ENCODE data around the gene ZBTB4.

The ZBTB4 gene

DNA sequence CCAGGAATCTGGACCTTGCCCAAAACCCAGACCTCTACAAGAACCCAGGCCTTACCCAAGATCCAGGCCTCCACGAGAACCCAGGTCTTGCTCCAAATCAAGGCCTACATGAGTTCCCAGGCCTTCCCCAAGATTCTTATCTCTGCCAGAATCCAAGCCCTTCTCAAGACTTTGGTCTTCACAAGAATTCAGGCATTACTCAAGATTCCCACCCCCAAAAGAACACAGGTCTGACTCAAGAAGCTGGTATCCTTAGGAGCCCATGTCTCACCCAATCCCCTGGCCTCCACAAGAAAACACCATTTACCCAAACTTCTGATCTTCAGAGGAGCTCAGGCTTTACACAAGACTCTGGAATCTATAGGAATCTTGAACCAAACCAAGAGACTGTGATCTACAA lies 48.2 kb downstream of the ZBTB4 start:
- H3K4me3 ChIP-seq (ENCODE audit: low read depth, low read length), result no peak overlapping the region
- TF ChIP-seq, protein P1, sequence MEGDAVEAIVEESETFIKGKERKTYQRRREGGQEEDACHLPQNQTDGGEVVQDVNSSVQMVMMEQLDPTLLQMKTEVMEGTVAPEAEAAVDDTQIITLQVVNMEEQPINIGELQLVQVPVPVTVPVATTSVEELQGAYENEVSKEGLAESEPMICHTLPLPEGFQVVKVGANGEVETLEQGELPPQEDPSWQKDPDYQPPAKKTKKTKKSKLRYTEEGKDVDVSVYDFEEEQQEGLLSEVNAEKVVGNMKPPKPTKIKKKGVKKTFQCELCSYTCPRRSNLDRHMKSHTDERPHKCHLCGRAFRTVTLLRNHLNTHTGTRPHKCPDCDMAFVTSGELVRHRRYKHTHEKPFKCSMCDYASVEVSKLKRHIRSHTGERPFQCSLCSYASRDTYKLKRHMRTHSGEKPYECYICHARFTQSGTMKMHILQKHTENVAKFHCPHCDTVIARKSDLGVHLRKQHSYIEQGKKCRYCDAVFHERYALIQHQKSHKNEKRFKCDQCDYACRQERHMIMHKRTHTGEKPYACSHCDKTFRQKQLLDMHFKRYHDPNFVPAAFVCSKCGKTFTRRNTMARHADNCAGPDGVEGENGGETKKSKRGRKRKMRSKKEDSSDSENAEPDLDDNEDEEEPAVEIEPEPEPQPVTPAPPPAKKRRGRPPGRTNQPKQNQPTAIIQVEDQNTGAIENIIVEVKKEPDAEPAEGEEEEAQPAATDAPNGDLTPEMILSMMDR (IDR thresholded peaks at IDR 0.05; ENCODE audit: borderline replicate concordance, insufficient read depth, low read depth, low read length), result no peak

DNA sequence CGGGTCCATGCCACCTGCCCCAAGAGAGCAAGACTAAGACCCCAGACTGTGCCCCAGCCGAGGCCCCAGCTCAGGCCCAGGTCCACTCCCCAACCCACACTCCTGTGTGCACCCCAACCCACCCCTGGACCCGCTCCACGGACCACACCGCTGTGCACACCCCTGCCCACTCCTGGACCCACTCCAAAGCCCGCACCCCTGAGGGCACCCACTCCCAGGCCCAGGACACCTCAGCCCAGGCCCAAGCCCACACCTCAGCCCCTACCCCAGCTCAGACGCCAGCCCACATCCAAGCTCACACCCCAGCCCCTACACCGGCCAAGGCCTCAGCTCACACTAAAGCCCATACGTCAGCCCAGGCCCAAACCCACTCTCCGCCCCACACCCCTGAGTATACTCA lies 49.7 kb downstream of the ZBTB4 start:
- TF ChIP-seq, protein P1 (IDR thresholded peaks at IDR 0.05; ENCODE audit: borderline replicate concordance, insufficient read depth, low read depth, low read length), result no peak
- no peak overlapping the region for H3K4me3 ChIP-seq (ENCODE audit: low read depth, low read length)

DNA sequence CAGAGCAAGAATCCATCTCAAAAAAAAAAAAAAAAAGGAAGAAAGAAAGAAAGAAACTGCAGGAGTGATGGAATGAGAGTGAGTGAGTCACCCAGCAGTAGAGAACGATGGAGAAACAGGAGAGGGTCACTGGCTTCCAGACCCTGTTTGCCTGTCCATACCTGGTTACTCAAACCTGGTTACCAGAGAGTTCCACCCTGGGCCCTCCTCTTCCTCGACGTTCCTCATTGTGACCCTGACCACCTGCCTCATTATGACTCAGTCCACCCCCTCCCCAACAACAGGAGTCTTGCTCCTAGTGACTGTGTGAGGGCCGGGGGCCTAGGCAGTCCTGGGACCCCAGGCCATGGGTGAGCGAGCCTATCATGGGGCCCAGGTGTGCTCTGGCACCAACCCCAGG lies 50.9 kb downstream of the ZBTB4 start, which contains the start of gene SPEM3:
TSS of gene SPEM3 (plus strand) at position 301 of the 400 bp plus-strand sequence. CDS start at position 347, 46 bp downstream.
- no peak within 1 kb of the TSS for H3K4me3 ChIP-seq (ENCODE audit: low read depth, low read length)
- TF ChIP-seq, protein P1 (IDR thresholded peaks at IDR 0.05; ENCODE audit: borderline replicate concordance, insufficient read depth, low read depth, low read length), result no peak

DNA sequence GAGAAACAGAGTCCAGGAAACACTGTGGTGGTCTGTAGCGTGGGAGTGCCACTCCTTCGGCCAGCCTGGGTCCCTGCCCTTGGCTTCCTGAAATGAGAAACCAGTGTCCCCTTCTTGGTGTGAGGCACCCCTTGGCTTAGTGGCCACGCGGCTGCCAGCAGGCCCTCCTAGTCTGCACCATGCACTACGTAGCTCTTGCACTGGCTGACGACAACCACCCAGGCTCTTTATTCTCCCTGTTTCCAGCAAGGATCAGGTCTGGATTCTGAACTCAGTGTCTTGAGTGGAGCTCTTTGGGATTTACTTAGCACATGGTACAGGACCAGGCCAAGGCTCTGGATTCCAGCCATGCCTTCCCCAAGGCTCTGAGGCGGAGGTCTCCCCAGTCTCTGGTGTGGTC lies 51.9 kb downstream of the ZBTB4 start:
- TF ChIP-seq, protein P1 (IDR thresholded peaks at IDR 0.05; ENCODE audit: borderline replicate concordance, insufficient read depth, low read depth, low read length), result no peak
- no peak overlapping the region for H3K4me3 ChIP-seq (ENCODE audit: low read depth, low read length)

DNA sequence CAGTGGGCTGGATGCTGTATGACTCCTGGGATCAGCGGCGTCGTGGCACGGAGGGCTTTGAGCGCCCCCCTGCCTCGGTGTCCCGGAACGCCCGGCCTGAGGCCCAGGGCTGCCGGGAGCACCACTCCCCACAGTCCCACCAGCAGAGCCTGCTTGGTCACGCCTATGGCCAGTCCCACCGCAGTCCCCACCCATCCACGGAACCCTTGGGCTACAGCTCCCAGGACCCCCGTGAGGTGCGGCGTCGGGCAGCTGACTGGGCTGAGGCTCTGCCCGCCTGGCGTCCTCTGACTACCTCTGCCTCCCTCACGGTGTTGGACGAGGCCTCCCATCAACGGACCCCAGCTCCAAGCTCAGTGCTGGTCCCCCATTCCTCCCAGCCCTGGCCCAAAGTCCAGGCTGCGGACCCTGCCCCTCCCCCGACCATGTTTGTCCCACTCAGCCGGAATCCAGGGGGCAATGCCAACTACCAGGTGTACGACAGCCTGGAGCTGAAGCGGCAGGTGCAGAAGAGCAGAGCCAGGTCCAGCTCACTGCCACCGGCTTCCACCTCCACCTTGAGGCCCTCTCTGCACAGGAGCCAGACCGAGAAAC lies 52.4 kb downstream of the ZBTB4 start:
- H3K4me3 ChIP-seq (ENCODE audit: low read depth, low read length), result no peak overlapping the region
- TF ChIP-seq, protein P1 (IDR thresholded peaks at IDR 0.05; ENCODE audit: borderline replicate concordance, insufficient read depth, low read depth, low read length), result no peak

DNA sequence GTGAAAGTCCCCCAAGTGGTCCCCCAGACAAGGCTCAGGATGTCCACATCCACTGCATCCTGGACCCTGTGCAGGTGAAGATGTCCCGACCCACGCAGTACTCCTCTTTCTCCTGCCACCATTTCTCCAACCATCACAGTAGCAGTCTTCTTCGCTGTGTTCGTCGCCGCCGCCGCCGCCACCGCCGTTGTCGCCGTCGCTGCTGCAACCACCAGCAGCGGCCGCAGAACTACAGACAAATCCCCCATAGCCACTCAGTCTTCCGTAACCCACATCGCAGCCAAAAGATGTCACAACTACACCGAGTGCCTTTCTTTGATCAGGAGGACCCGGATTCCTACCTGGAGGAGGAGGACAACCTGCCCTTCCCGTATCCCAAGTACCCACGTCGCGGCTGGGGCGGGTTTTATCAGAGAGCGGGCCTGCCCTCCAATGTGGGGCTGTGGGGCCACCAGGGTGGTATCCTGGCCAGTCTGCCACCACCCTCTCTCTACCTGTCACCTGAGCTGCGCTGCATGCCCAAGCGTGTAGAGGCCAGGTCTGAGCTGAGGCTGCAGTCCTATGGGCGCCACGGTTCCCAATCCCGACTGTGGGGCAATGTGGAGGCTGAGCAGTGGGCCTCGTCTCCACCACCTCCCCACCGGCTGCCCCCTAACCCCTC lies 53.1 kb downstream of the ZBTB4 start:
- TF ChIP-seq, protein P1 (IDR thresholded peaks at IDR 0.05; ENCODE audit: borderline replicate concordance, insufficient read depth, low read depth, low read length), result no peak
- no peak overlapping the region for H3K4me3 ChIP-seq (ENCODE audit: low read depth, low read length)

DNA sequence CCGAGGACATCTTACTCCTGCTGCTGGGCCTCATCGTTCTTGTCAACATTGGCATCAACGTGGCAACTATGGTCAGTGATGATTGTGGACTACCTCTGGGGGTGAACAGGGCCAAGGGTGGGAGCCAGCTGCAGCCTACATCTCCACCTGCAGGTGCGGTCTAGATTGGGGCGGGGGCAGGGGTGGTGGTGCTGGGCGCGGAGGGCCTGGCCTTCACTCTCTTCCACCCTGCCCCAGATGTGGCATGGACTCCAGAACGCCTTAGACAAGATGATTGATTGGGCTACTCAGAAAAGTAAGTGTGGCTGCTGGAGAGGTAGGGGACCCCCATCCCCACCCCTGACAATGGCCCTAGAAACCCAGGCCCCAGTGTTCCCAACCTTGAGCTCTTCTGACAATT lies 53.7 kb downstream of the ZBTB4 start:
- TF ChIP-seq, protein P1 (IDR thresholded peaks at IDR 0.05; ENCODE audit: borderline replicate concordance, insufficient read depth, low read depth, low read length), result no peak
- H3K4me3 ChIP-seq (ENCODE audit: low read depth, low read length), result no peak overlapping the region

All from GM12875 (cell line).